ENCODE results near the gene PCNX2.
"Not testable (repeated sequence)": the region's sequence is repeated elsewhere in the genome, so short reads cannot be mapped to it uniquely, and the experiment has no call there.

DNA sequence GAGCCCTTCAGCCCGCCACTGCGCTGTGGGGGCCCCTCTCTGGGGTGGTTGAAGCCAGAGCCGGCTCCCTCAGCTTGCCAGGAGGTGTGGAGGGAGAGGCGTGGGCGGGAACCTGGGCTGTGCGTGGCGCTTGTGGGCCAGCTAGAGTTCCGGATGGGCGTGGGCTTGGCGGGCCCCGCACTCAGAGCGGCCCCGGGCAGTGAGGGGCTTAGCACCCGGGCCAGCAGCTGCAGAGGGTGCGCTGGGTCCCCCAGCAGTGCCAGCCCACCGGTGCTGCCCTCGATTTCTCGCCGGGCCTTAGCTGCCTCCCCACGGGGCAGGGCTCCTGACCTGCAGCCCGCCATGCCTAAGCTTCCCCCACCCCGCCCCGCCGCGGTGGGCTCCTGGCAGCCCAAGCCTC lies 166.5 kb downstream of the PCNX2 start:
- not testable (repeated sequence) for TF ChIP-seq POLR2A, EP300 (IDR thresholded peaks at IDR 0.05)
- TF ChIP-seq, protein P1, sequence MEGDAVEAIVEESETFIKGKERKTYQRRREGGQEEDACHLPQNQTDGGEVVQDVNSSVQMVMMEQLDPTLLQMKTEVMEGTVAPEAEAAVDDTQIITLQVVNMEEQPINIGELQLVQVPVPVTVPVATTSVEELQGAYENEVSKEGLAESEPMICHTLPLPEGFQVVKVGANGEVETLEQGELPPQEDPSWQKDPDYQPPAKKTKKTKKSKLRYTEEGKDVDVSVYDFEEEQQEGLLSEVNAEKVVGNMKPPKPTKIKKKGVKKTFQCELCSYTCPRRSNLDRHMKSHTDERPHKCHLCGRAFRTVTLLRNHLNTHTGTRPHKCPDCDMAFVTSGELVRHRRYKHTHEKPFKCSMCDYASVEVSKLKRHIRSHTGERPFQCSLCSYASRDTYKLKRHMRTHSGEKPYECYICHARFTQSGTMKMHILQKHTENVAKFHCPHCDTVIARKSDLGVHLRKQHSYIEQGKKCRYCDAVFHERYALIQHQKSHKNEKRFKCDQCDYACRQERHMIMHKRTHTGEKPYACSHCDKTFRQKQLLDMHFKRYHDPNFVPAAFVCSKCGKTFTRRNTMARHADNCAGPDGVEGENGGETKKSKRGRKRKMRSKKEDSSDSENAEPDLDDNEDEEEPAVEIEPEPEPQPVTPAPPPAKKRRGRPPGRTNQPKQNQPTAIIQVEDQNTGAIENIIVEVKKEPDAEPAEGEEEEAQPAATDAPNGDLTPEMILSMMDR (IDR thresholded peaks at IDR 0.05), result not testable (repeated sequence)
